Vagina (tissue), 2 donors: ENCODE results near the gene ARFRP1.

ENCODE experiments used
- CTCF ChIP-seq, 3 experiments: fragments of 450-650 bp in 2 of 3; fragments of 200-600 bp in 1 of 3; sonication (generic) in 1 of 3; IDR thresholded peaks; one replicate each; pipeline ENCODE4 v1.5.1; 2017 to 2019; ENCODE audit warnings: antibody characterized with exemption in 3 of 3, mild to moderate bottlenecking in 2 of 3, moderate library complexity in 2 of 3
- POLR2A ChIP-seq, 2 donors: fragments of 450-650 bp; IDR thresholded peaks; one replicate each; pipeline ENCODE4 v1.6.1; 2017; ENCODE audit warnings: antibody characterized with exemption in 2 of 2, mild to moderate bottlenecking in 2 of 2, moderate library complexity in 2 of 2
- POLR2AphosphoS5 ChIP-seq, 2 donors: sonication (generic); formaldehyde crosslinking; IDR thresholded peaks; one replicate each; pipeline ENCODE4 v1.9.0; 2017; ENCODE audit warnings: antibody characterized with exemption in 2 of 2, mild to moderate bottlenecking in 2 of 2, low read depth in 1 of 2; ENCODE audit not compliant: insufficient read depth in 1 of 2

GRCh38 chr20:63749597-63750508, 42.1 kb upstream of the ARFRP1 start:
- TF ChIP-seq CTCF (IDR thresholded peaks at IDR 0.05) (no peak), POLR2A (IDR thresholded peaks at IDR 0.05) (no peak), POLR2AphosphoS5 (IDR thresholded peaks at IDR 0.05; ENCODE audit: insufficient read depth in 1 of 2, low read depth in 1 of 2) (no peak)
